GM04504 (cell line): ENCODE results near the gene CST5.
"Not testable (repeated sequence)": the region's sequence is repeated elsewhere in the genome, so short reads cannot be mapped to it uniquely, and the experiment has no call there.

ENCODE experiments used
- DNase-seq: peaks from one replicate; pipeline ENCODE4 v3.0.0-alpha.2; 2012; ENCODE audit warnings: low read depth

CST5 gene, protein sequence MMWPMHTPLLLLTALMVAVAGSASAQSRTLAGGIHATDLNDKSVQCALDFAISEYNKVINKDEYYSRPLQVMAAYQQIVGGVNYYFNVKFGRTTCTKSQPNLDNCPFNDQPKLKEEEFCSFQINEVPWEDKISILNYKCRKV

DNA sequence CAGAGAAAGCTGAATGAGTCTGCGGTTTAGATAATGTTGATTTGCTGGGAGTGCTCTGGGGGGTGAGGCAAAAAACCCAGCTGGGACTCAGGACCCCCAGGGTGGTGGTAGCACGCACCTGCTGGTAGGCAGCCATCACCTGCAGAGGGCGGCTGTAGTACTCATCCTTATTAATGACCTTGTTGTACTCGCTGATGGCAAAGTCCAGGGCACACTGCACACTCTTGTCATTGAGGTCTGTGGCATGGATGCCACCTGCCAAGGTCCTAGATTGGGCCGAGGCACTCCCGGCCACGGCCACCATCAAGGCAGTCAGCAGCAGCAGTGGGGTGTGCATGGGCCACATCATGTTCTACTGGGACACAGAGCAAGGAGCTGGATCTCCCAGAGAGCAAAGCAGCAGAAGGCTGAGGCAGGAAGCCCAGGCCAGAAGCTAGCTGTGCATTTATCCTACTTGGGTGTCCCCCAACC, at the start of gene CST5:
CST5 (minus strand) TSS at position 421 of the 471 bp plus-strand sequence; CDS start at position 349, 72 bp downstream.
- DNase-seq, result no peak

DNA sequence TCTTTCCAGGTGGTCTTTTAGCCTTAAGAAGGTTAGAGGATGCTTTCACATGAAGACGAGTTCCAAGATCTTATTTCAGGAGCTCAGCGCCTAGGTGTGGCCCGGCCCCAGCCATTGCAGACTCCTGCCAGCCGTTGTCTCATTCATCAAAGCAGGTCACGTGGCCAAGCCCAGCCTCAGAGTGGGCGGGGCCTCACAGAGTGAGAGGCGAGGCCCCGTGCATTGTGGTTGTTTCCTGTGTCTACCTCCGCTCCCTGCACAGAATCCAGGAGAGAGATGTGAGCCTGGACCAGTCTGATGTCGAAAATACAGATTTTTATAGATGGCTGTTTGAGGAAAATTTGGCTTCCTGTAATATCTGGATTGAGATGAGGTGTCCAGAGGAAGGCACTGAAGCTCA, 49.2 kb upstream of the CST5 start:
- DNase-seq, result no peak

DNA sequence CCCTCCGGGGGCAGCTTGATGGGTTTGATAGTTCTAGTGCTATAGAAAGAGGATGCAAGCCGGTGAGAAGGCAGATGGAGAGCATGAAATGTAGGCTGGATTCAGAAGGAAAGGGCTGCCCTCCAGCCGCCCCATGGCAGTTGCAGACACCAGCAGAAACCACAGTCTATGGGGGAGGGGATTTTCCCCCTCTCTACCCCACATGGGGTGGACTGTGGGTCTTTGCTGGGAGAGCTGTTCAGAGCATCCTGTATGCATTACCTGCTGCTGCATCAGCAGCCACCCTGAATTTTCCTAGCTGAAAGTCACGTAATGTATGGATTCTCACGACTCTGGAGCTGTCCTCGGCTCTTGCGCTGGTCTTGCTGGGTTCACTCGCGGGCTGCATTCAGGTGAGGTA, 48.8 kb upstream of the CST5 start:
- no peak for DNase-seq

DNA sequence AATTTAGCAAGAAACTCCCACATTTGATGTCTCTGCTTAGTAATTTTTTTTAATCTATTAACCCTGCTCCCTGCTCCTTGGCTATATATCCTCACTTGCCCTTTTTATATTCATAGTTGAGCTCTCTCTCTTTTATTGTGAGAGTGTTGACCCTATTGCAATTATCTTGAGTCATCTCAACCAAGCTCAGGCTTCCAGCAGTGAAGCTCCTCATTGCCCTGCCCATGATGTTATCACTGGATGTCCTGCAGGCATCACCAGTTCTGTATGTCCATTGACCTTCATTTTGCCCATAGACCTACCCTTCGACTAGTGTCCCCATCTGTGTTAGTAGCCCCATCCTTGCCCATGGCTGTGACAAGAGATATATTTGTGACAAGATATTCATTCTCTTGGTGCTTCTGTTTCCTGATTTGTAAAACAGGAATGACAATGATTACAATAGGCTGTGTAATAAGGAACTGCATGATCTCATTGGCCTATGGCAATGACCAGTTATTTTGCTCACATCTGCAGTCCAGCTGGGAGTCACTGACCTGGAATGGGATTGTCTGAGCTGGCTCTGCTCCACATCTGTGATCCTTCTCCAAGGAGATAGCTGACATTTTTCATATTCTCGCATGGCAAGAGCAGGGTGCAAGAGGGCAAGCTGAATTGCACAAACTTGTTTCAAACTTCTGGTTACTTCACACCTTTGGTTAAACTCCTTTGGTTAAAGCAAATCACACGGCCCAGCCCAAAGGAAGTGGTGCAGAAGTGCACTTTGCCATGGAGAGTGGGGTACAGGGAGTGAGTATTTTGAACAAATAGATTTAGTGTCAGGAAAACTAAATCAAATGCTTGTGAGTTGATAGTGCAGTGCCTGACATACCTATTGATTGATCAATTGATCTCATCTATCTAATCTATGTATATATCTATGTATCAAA, 47.7 kb upstream of the CST5 start:
- DNase-seq, result peak; percentile 19

DNA sequence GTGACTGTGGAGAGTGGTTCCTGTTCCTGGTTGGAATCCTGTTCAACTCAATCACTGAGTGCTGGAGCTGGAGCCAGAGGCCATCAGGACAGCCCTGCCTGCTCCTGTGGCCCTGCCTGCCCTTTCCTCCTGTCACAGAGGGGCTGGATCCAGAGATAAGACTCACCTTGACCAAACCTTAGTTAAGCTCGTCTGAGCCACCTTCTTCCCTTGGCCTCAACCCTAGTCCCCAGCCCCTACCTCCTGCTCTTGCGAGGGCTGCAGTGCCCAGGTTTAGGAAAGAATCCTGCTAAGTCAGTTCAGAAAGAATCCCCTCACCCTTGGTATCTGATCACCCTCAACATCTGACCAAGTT, 47.0 kb upstream of the CST5 start:
- DNase-seq, result no peak

DNA sequence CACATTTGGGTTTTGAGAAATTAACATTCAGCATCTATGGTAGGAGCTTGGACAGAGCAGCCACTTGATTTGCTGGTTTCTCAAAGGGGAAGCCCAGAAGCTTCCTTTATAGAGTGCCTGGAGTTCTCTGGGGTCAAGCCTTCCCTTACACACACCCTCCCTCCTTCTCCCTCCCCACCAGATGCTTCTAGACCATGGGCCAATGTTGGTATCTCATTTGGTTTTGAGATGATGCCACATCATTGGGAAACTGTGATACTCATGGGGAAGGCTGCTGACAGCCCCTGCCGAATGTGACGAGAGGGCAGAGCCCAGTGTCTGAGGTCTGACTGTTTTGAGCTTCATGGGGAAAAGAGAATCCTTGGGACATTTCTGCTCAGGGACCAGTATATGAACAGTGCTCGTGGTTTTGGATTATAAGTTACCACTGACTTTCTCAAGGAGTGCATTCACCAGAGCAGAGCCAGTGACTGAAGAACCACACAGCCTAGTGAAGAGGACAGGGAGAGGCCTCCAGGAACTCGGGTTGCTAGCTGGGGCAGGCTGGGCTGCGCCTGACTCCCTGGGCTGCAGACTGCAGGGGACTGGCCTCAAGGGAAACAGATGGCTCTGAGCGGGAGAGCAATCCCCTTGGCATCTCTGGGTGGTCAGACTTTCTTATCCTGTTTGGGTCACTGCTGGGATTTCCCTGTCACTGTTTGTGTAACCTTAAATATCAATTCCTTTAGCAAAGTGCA, 46.4 kb upstream of the CST5 start:
- DNase-seq, result no peak

DNA sequence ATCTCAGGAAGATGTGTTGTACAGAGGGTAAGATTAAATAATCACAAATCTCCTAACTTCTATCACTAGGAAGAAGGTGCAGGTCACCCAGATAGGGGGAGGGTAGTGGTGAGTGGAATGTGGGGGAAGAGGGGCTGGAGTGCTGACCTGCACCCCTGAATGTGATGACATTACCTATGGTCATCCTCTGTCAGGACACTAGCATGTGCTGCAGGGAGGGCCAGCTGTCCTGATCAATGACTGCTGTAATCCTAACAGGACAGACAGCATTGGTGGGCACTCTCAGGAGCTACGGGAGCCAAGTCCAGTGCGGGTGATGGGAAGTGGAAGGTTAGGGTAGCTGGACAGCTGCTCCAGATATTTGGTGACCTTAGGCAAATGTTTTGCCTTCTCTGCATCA, 45.2 kb upstream of the CST5 start:
- no peak for DNase-seq

DNA sequence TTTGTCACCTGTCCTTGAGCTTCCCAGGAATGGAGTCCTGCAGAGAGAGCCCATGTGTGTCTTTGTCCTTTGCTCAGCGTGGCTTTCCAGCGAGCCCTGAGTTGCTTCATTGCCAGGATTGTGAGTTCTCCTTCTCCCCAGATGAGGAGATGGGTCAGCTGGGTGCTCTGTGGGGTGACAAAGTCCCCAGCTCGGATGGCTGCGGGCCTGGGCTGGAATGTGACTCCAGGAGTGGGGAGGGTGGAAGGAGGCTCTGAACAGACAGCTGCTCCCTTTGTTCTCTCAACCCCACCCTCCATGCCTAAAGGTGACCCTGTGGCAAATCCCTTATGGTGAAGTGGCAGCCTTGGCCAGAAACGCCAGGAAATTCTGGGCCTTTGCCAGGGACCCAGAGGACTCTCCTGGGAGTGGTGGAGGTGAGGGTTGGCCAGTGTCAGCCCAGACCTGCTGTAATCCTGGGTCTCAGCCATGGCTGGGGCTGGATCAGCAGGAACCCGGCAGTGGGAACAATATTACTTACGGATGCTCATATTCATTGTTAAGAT, 44.4 kb upstream of the CST5 start:
- no peak for DNase-seq

DNA sequence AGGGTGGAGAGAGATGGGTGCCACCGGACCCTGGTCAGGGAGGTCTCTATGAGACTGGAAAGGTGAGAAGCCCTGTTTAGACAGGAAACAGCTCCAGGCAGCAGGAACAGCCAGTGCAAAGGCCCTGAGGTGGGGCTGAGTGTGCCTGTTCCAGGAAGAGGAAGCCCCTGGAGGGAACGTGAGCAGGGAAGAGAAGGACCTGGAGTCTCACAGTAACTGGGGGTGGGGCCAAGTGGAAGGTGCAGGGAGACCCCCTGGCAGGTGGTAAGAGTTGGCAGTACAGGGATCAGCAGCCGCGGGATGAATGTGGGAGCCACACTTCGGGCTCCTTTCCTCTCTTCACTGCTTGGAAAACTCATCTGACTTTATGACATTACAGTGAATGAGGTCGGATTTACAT, 43.8 kb upstream of the CST5 start:
- DNase-seq, result no peak

DNA sequence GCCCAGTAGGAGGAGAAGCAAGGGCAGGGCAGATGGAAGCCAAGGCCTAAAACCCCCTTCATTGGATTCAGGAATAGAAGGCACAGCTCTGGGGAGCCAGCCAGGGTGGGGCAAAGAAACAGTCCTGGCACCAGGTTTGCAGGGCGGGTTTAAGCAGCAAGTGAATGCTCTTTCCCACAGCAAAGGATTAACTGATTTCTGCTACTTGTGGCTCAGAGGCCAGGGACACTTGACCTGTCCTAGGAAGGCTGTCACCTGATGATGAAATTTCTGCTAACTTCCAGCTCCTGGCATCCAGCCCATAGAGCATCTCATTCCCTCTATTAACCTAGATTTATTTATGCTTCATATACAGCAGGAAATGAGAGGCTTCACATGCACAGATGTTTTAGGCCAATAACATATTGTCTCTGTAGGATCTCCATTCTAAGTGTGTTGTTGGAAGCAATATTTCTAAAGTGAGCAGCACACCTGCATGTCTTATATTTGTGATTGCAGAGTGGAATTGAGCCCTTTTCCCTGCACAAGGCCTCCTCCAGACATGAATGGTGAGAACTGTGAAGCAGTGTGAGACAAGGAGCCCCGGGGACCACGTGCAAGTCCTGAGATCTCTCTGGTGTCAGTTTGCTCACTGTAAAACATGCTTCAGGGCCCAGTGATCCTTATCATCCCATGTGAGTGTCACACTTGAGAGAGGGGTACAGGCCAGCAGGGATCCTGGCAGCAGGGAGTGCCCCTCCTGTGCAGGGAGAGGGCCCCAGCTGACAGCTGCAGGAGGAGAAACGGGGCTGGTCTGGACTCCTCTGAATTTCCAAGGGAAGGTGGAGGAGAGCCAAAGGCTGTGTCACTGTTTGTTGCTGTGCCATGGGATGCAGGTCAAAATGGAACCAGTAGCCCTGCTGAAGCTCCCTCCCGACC, 41.1 kb upstream of the CST5 start:
- DNase-seq, result no peak

DNA sequence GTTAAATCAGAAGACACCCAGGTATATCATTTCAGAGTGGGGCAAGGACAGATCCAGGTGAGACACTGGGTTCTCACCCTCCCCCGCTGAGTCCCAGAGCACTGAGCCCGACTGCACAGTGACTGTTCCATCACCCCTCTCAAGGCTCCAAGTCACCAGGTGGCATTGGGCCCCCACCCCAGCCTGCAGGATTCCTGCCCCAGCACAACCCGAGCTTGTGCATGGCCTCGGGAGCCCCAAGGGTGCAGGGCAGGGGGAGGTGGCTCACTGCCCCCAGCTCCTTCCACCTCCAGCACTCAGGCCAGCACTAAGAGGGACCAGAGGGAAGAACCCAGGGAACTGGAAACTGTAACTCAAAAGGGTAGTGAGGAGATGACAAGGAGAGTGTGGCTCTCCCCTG, 39.3 kb upstream of the CST5 start:
- DNase-seq, result no peak

DNA sequence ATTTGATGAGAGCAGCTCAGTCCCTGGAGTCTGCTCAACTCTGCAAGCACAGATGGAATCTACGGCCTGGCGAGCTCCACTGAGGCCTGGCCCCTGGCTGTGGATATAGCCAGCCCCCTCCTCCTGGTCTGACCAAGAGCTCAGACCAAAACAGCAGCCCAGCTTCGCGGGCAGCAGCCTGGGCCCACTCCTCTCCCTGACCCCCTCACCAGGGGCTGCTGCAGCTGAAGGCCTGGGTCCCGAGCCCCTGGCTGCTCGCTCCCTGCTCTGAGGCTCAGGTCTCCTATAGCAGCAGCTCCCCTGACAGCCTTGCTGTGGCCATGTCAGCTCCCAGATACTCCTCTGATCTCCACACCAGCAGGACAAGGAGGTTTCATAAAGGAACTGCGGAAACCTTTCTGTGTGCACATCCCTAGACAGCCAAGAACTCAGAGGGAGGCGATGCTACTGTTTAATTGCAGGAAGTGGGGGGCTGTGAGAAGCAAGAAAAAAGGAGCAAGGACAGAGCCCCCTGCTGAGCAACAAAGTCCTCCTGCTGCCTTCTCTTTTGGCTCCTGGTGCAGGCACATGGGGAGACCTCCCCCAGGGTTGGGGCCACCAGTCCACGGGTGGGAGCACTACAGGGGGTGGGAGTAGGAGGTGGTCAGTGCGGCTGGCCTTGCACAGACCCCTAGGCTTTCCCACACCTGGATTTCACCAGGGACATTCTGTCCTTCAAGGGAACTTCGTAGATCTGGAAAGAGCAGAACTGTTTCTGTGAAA, 38.7 kb upstream of the CST5 start:
- no peak for DNase-seq

DNA sequence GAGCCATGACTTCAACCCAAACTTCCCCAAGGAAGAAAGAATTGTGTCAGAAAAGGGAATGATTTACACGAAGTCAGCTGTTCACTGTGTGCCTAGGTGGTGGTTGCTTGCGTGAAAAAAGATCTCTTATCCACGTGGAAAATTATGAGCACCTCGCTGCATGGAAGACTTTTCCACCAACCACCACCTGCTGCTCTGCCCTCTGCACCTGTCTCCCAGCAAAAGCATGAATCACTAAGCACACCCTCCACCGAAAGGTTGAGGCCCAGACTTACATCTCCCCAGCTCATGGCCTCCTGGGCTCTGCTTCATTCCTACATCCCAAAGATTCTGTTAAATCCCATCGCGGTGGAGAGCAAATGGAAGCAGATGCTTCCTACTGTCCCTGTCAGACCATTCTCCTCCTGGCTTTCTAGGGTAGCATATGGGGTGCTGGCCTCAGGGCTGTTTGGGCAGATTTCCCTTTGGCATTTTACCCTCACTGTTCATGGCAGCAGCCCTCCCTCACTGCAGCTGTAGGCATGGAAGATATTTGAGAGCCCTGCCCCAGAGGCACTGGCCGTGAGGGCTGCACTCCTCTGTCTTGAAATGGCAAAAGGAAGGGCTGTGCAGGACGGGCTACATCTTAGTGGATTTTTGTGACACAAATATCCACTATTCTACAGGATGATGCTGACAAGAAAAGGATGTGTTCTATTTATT, 37.6 kb upstream of the CST5 start:
- DNase-seq, result no peak

DNA sequence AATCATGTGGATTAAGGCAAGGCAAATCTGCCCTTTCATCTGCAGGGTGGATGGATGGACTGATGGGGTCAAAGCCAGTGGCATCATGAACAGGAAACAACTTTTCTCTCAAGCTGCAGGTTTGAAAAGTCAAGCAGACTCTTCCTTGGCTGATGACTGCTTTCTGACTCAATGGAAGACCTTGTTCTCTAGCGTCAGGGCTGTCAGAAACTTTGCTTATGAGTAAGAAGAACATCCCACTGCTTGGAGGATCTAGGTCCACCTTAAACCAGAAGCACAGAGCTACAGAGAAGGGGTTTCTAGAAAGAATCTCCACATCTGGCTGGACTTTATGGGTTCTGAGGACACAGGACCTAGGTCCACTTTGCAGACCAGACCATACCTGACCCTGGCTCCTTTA, 36.3 kb upstream of the CST5 start:
- no peak for DNase-seq

DNA sequence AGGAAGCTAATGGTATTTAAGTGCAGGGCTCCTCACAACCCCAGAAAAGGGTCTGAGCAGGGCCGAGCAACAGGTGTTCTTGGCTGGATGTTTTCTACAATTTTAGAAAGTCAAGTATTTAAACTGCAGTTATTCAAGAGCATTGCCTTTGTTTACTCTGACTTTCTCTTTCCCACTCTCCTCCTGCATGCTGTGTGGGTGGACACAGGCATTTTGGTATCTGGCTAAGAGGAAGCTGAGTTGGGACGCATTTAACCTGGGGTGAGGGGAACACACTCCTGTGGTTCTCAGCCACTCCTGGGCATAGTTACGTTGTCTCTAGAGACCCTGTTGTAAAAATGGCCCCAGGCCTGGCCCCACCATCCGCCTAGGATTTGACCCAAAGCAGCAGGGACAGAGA, 34.9 kb upstream of the CST5 start:
- DNase-seq, result not testable (repeated sequence)

DNA sequence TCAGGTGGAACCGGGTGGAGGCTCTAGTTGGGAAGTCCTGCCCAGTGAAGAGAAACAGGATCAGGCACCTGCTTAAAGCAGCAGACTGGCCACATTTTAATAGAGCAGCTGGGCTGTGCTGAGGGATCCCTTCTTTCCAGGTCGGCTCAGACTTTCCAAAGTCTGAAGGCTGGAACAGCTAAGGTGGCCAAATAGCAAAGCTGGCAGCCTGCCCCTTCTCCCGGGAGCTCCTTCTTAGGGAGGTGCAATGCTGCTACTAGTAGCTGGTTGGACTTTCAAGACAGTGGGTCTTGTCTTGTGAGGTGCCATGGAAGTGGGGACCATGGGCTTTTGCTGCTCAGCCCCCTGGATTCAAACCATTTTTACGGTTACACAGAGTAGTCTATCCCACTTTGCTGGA, 30.7 kb upstream of the CST5 start:
- no peak for DNase-seq

DNA sequence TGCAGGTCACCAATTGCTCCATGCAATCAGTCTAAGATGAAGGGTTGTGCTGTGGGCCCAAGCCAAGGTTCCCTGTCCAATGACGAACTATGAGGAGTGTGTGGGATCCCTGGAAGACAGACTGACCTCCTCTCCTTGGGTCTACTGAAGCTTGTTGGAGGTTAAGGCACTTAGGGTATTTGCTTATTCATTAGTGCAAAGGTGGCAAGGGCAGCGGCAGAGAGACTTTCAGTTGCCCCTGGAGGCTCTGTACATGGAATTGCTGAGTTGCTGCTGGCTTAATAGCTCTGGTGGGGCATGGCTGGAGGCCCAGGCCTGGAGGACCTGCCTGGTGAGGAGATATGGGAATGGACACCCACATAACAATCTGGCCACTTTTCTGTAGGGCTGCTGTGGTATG, 29.8 kb upstream of the CST5 start:
- no peak for DNase-seq

DNA sequence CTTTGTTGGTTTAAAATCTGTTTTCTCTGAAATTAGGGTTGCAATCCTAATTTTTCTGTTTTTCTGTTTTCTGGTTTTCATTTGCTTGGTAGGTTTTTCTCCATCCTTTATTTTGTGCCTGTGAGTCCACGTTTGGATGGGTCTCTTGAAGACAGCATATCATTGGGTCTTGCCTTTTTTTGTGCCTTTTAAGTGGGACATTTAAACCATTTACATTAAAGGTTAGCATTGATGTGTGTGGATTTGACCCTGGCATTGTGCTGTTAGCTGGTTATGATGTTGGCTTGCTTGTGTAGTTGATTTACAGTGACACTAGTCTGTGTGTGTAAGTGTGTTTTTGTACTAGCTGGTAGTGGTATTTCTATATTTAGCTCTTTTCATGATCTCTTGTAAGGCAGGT, 28.0 kb upstream of the CST5 start:
- no peak for DNase-seq

DNA sequence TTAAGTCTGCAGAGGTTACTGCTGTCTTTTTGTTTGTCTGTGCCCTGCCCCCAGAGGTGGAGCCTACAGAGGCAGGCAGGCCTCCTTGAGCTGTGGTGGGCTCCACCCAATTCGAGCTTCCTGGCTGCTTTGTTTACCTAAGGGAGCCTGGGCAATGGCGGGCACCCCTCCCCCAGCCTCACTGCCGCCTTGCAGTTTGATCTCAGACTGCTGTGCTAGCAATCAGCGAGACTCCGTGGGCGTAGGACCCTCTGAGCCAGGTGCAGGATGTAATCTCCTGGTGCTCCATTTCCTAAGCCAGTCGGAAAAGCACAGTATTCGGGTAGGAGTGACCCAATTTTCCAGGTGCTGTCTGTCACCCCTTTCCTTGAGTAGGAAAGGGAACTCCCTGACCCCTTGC, 22.8 kb upstream of the CST5 start:
- not testable (repeated sequence) for DNase-seq

DNA sequence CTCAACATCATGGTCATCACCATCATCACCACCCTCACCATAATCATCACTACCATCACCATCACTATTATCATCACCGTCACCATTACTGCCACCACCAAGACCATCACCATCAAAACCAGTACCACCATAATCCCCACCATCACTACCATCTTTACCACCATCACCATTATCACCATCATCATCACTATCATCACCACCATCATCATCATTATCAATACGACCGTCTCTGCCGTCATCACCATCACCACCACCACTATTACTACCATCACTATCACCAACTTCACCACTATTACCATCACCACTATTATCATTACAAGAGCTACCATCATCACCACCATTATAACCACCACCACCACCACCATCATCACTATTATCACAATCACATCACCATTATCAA, 11.3 kb upstream of the CST5 start:
- not testable (repeated sequence) for DNase-seq
